Panc1 (cell line): ENCODE data around the gene DHRS3. TPM values are rescaled to one million over a fixed set of nuclear protein-coding genes. Genes with fewer than 3 reads are reported as not detected.
"Not testable (repeated sequence)": the region's sequence is repeated elsewhere in the genome, so short reads cannot be mapped to it uniquely, and the experiment has no call there.

ENCODE experiments used
- ATAC-seq: fragments of 200-7000 bp; cut with Tn5 transposase; 2 replicates; pipeline ENCODE4 v1.9.1; 2020; ENCODE audit warnings: mild to moderate bottlenecking, moderate library complexity
- BruUV-seq: library from RNA; stranded (reverse); fragments of 400-500 nt; replicated peaks from 2 replicates; lab custom pipeline; 2021; lab: Mats Ljungman, UMichigan
- CTCF ChIA-PET: fragments of 300-600 bp; sonication (Branson Sonifier 250); formaldehyde crosslinking; loops from one replicate; lab custom pipeline; 2022; ENCODE audit warnings: antibody characterized with exemption; lab: Charles Lee
- POLR2A ChIA-PET: fragments of 300-600 bp; sonication (Branson Sonifier 250); formaldehyde crosslinking; loops from one replicate; lab custom pipeline; 2022; ENCODE audit warnings: antibody characterized with exemption; lab: Charles Lee
- DNase-seq: peaks from one replicate; pipeline ENCODE4 v3.0.0-alpha.2; 2010; ENCODE audit warnings: low read depth, low spot score
- H3K27ac ChIP-seq: 2 replicates; pipeline ENCODE4 v1.5.1; 2011; ENCODE audit warnings: mild to moderate bottlenecking, low read length, inconsistent platforms
- H3K27me3 ChIP-seq: fragments of 200-500 bp; sonication (Bioruptor generic); 2 replicates; pipeline ENCODE4 v1.6.0; 2014; ENCODE audit warnings: low read length, inconsistent platforms; ENCODE audit not compliant: control insufficient read depth, insufficient read depth
- H3K36me3 ChIP-seq: fragments of 200-500 bp; sonication (Bioruptor generic); 2 replicates; pipeline ENCODE4 v1.5.1; 2014; ENCODE audit warnings: inconsistent platforms, mild to moderate bottlenecking, low read length, moderate library complexity; ENCODE audit not compliant: control insufficient read depth, insufficient read depth
- H3K4me1 ChIP-seq: 2 replicates; pipeline ENCODE4 v1.5.1; 2011; ENCODE audit warnings: inconsistent platforms, mild to moderate bottlenecking, low read length, moderate library complexity; ENCODE audit not compliant: control insufficient read depth, insufficient read depth
- H3K4me3 ChIP-seq, 2 experiments: 2 replicates each; pipeline ENCODE4 v1.5.1; 2011 to 2012; ENCODE audit warnings: low read depth in 2 of 2, low read length in 2 of 2, mild to moderate bottlenecking in 2 of 2, inconsistent platforms in 1 of 2, moderate library complexity in 1 of 2
- H3K9me3 ChIP-seq: fragments of 200-500 bp; sonication (Bioruptor generic); 2 replicates; pipeline ENCODE4 v1.5.1; 2014; ENCODE audit warnings: low read depth, mild to moderate bottlenecking, inconsistent platforms, low read length, moderate library complexity; ENCODE audit not compliant: control insufficient read depth, insufficient read depth
- CTCF ChIP-seq: fragments of 450-650 bp; IDR thresholded peaks from 2 replicates; pipeline ENCODE4 v1.5.1; 2017; ENCODE audit warnings: mild to moderate bottlenecking
- POLR2AphosphoS5 ChIP-seq: IDR thresholded peaks from 2 replicates; pipeline ENCODE4 v1.6.1; 2012; ENCODE audit warnings: mild to moderate bottlenecking, low read depth, low read length, moderate library complexity
- REST ChIP-seq, 2 experiments: IDR thresholded peaks; 2 replicates each; pipeline ENCODE4 v1.6.1; 2011 to 2012; ENCODE audit warnings: low read depth in 2 of 2, control low read depth in 1 of 2, low read length in 1 of 2, mild to moderate bottlenecking in 1 of 2, moderate library complexity in 1 of 2; ENCODE audit not compliant: insufficient read depth in 1 of 2
- TCF7L2 ChIP-seq: IDR thresholded peaks from 2 replicates; pipeline ENCODE4 v1.6.1; 2011; ENCODE audit warnings: mild to moderate bottlenecking, low read depth, low read length, inconsistent platforms
- in situ Hi-C: cut with HindIII; loops from 2 replicates; pipeline ENCODE4 v1.10.0; 2016; ENCODE audit warnings: low sequenced_read_pairs, low pct_unique_long_range_greater_than_20kb
- intact Hi-C: fragments of 100-400 bp; cut with micrococcal nuclease; formaldehyde crosslinking; loops from one replicate; pipeline ENCODE4 v1.10.0; 2022; ENCODE audit not compliant: unreplicated experiment
- total RNA-seq: library from RNA; stranded (reverse); gene quantifications from one replicate; pipeline ENCODE4 v1.2.1, GENCODE V29; 2021; ENCODE audit not compliant: unreplicated experiment

Gene DHRS3
- total RNA-seq, 1 experiment from 2014 or later: 113 TPM

- POLR2A ChIA-PET: interaction anchor here (0.5 to 0.6 kb wide), 2 partner anchors 125 to 128 kb away, joined by 4 to 5 read pairs; no protein-coding TSS in a partner anchor
Measured at GRCh38 chr1:12565094-12565965, 52.7 kb downstream of the DHRS3 start.

GRCh38 chr1:12564251-12564650 lies 53.8 kb downstream of the DHRS3 start:
- H3K36me3 ChIP-seq, POLR2A ChIA-PET, CTCF ChIA-PET, DNase-seq, in situ Hi-C loops, ATAC-seq, H3K4me3 ChIP-seq, BruUV-seq, intact Hi-C loops, H3K27me3 ChIP-seq: not testable (repeated sequence)
- Histone ChIP-seq H3K9me3 (peaks cover 11% of the 10 kb centered on the region; the same call in 1 of the 2 replicates), H3K4me1 (peaks cover 16% of the 10 kb centered on the region), H3K27ac (peak overlapping the region; percentile 72)

More at GRCh38 chr1:12565094-12565965, 52.7 kb downstream of the DHRS3 start:
- Histone ChIP-seq H3K27me3 (no peaks in the 10 kb centered on the region), H3K9me3 (peaks cover 11% of the 10 kb centered on the region; the same call in 1 of the 2 replicates), H3K4me1 (peaks cover 16% of the 10 kb centered on the region), H3K4me3 (no peak overlapping the region), H3K36me3 (no peaks in the 10 kb centered on the region), H3K27ac (peak overlapping the region; percentile 72)
- no TSS peak for BruUV-seq
- in situ Hi-C loops: no loop called here
- intact Hi-C loops: no loop called here
- ATAC-seq (no peak), DNase-seq (no peak)
- CTCF ChIA-PET: interaction anchor here (0.7 kb wide), 1 partner anchor 9 kb away, joined by 3 read pairs; no protein-coding TSS in a partner anchor
- TF ChIP-seq POLR2AphosphoS5: no peak
- TF ChIP-seq CTCF: no peak
- no peak for TF ChIP-seq REST (IDR thresholded peaks at IDR 0.05; ENCODE audit: insufficient read depth in 1 of 2, low read depth in 2 of 2, low read length in 1 of 2)
- TF ChIP-seq TCF7L2: no peak
